Measurements from ENCODE around the gene TMEM174.
"Not testable (repeated sequence)": the region's sequence is repeated elsewhere in the genome, so short reads cannot be mapped to it uniquely, and the experiment has no call there.

TMEM174 gene

DNA sequence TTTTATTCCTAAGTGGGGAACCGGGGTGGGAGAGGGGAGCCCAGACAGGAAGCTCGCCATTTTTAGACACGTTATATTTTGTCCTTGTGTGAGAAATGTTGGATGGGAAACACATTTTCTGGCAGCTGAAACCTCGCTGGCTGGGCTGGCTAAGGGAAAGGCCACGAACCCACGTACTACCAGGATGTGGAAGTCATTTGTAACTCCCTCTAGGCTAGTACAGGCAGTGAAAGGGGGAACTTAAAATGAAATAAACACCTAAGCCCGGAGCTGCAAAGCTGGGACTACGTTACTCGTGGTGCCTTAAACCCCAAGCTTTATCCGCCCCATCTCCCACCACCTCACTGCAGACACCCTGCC is 42.5 kb downstream of the TMEM174 start:
- Histone ChIP-seq H3K36me3 (ENCODE audit: insufficient read depth, insufficient read length, low read length) (no peaks in the 10 kb centered on the region), H3K4me3 (ENCODE audit: insufficient read length, low read depth) (peak overlapping the region; percentile 38), H3K4me1 (ENCODE audit: insufficient read depth, insufficient read length) (peaks cover 5% of the 10 kb centered on the region), H3K9ac (ENCODE audit: insufficient read length, low read depth) (peak overlapping the region; percentile 77), H3K27me3 (ENCODE audit: insufficient read depth, insufficient read length) (peaks cover 25% of the 10 kb centered on the region), H3K9me3 (ENCODE audit: insufficient read depth, low read length) (no peaks in the 10 kb centered on the region; the same call in 1 of the 2 replicates)
- TF ChIP-seq ZNF274 (IDR thresholded peaks at IDR 0.05; ENCODE audit: low read depth, low read length) (no peak), YY1 (IDR thresholded peaks at IDR 0.05; ENCODE audit: insufficient read depth, insufficient read length) (no peak), SUZ12 (IDR thresholded peaks at IDR 0.05; ENCODE audit: extremely low read depth, insufficient read depth, insufficient read length) (no peak)
- DNase-seq (ENCODE audit: low read depth, low spot score) = no peak

DNA sequence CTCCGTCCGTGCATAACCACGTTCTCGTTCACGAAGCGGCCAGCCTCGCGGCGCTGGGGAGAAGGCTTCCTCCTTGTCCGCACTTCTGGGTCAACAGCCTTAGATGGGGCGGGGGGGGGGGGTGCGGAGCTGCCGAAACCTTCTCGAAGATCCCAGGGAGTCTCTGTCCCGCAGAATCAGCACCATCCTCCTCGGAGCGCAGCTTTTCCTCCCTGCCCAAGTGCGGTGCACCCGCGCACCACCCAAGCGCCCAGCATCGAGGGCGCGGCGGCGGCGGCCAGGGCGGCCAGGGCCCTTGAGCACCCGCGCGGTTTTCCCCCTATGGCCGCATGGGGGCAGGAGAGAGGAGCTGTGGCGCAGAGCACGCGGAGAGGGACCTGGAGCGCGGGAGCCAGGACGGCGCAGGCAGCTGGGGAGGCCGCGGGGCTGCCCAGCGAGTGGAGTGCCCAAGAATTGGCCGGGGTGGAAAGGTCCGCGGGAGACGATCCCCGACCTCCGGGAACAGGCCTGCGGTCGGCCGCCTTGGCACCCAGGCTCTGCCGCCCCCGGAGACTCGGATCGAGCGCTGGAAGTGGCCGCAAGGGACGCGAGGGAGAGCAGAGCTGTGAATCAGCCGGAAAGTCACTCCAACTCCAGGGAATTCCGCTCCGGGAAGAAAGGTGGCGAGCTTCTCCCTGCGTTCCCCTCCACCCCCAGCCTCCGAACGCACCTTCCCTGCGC is 43.1 kb downstream of the TMEM174 start:
- no peaks in the 10 kb centered on the region; the same call in 1 of the 2 replicates for H3K9me3 ChIP-seq (ENCODE audit: insufficient read depth, low read length)
- H3K9ac ChIP-seq (ENCODE audit: insufficient read length, low read depth) = peak overlapping the region; percentile 77
- H3K27me3 ChIP-seq (ENCODE audit: insufficient read depth, insufficient read length) = peaks cover 25% of the 10 kb centered on the region
- H3K4me3 ChIP-seq (ENCODE audit: insufficient read length, low read depth) = peak overlapping the region; percentile 38
- peaks cover 5% of the 10 kb centered on the region for H3K4me1 ChIP-seq (ENCODE audit: insufficient read depth, insufficient read length)
- TF ChIP-seq SUZ12 (IDR thresholded peaks at IDR 0.05; ENCODE audit: extremely low read depth, insufficient read depth, insufficient read length) (no peak), YY1 (IDR thresholded peaks at IDR 0.05; ENCODE audit: insufficient read depth, insufficient read length) (no peak), ZNF274 (IDR thresholded peaks at IDR 0.05; ENCODE audit: low read depth, low read length) (no peak)
- no peaks in the 10 kb centered on the region for H3K36me3 ChIP-seq (ENCODE audit: insufficient read depth, insufficient read length, low read length)
- peak; percentile 72 for DNase-seq (ENCODE audit: low read depth, low spot score)

DNA sequence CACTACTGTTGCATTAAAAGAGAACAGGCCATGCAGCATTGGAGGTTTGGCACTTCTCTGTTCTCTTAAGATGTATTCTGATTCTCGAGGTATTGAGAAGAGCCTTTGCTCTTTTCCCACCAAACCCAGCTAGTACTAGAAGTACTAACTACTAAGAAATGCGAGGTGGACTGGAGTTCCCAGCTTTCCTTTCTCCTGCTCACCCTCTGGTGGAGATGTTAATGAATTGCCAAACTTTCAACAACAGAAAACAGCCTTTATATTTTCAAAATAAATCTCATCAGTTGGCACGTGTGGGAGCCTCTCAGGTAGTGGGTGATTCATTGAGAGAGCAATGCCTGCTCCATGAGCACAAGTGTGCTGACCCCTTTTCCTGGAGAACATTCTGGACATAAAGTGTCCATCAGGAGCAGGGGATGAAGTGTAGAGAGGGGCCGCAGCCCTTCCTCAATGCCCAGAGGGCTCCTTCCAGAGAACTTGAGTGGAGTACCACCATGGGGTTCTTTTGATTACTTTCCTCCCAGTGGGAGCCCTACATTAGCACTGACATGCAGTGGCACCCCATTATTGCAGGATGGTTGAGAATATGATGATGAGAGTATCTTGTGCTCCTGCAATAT is 45.7 kb downstream of the TMEM174 start:
- Histone ChIP-seq H3K27me3 (ENCODE audit: insufficient read depth, insufficient read length) (peaks cover 25% of the 10 kb centered on the region), H3K4me1 (ENCODE audit: insufficient read depth, insufficient read length) (peaks cover 4% of the 10 kb centered on the region), H3K36me3 (ENCODE audit: insufficient read depth, insufficient read length, low read length) (no peaks in the 10 kb centered on the region), H3K9ac (ENCODE audit: insufficient read length, low read depth) (no peak overlapping the region), H3K4me3 (ENCODE audit: insufficient read length, low read depth) (no peak overlapping the region), H3K9me3 (ENCODE audit: insufficient read depth, low read length) (no peaks in the 10 kb centered on the region; the same call in 1 of the 2 replicates)
- DNase-seq (ENCODE audit: low read depth, low spot score) = no peak
- no peak for TF ChIP-seq YY1 (IDR thresholded peaks at IDR 0.05; ENCODE audit: insufficient read depth, insufficient read length)
- TF ChIP-seq ZNF274 (IDR thresholded peaks at IDR 0.05; ENCODE audit: low read depth, low read length) = no peak
- no peak for TF ChIP-seq SUZ12 (IDR thresholded peaks at IDR 0.05; ENCODE audit: extremely low read depth, insufficient read depth, insufficient read length)

DNA sequence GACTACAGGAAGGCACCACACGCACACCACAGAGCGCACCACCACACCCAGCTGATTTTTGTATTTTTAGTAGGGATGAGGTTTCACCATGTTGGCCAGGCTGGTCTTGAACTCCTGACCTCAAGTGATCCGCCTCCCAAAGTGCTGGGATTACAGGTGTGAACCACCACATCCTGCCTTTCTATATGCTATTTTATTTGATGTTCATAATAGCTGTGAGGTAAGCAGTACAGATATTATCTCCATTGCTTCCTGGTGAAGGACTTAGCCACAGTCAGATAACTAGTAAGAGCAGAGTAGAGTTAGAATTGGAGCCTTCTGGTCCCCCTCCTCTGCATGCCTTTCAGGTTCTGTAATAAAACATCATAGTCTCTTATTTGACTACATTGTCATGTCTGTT is 46.3 kb downstream of the TMEM174 start:
- not testable (repeated sequence) for DNase-seq (ENCODE audit: low read depth, low spot score); H3K36me3 ChIP-seq (ENCODE audit: insufficient read depth, insufficient read length, low read length); H3K4me3 ChIP-seq (ENCODE audit: insufficient read length, low read depth); H3K9ac ChIP-seq (ENCODE audit: insufficient read length, low read depth); H3K4me1 ChIP-seq (ENCODE audit: insufficient read depth, insufficient read length); H3K9me3 ChIP-seq (ENCODE audit: insufficient read depth, low read length)
- peaks cover 25% of the 10 kb centered on the region for H3K27me3 ChIP-seq (ENCODE audit: insufficient read depth, insufficient read length)

DNA sequence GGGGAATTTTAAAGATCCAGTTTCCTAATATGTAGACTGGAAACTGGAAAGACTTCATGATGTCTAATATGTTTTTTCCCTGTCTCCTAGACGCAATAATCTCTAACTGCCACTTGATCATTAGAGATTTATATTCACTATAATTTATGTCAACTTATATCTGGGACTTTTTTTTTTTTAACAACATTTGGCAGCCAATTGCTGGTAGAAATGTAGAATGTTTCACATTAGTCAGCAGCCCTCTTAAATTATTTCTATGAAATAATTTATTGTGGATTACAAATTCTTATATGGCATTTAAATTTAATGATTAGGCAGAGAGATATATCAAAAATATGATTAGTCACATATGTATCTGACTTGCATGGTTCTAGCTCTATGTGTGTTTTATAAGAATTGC is 48.2 kb downstream of the TMEM174 start:
- DNase-seq (ENCODE audit: low read depth, low spot score) = no peak
- Histone ChIP-seq H3K36me3 (ENCODE audit: insufficient read depth, insufficient read length, low read length) (no peaks in the 10 kb centered on the region), H3K4me3 (ENCODE audit: insufficient read length, low read depth) (no peak overlapping the region), H3K9ac (ENCODE audit: insufficient read length, low read depth) (no peak overlapping the region), H3K9me3 (ENCODE audit: insufficient read depth, low read length) (no peaks in the 10 kb centered on the region; the same call in 1 of the 2 replicates), H3K4me1 (ENCODE audit: insufficient read depth, insufficient read length) (no peaks in the 10 kb centered on the region), H3K27me3 (ENCODE audit: insufficient read depth, insufficient read length) (peaks cover 13% of the 10 kb centered on the region)
- TF ChIP-seq ZNF274 (IDR thresholded peaks at IDR 0.05; ENCODE audit: low read depth, low read length) = no peak
- no peak for TF ChIP-seq YY1 (IDR thresholded peaks at IDR 0.05; ENCODE audit: insufficient read depth, insufficient read length)
- no peak for TF ChIP-seq SUZ12 (IDR thresholded peaks at IDR 0.05; ENCODE audit: extremely low read depth, insufficient read depth, insufficient read length)

DNA sequence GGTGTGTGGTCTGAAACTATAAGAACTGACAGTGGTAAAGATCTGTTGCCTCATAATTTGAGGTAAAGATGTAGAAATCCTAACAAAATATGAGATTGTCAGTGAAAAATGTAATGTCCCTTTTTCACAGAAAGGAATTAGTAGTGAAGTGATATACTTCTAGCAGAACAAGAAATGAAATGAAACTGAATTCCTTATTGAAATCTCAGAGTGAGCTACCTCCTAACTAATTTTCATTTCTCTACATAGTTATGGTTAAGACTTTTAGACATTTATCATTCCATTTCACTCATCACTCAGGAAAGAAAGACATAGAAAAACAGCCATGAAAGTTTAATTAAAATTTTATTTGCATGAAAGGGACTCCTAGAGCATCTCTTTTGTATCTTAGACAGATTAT is 48.7 kb downstream of the TMEM174 start:
- Histone ChIP-seq H3K9ac (ENCODE audit: insufficient read length, low read depth) (no peak overlapping the region), H3K9me3 (ENCODE audit: insufficient read depth, low read length) (no peaks in the 10 kb centered on the region; the same call in 1 of the 2 replicates), H3K27me3 (ENCODE audit: insufficient read depth, insufficient read length) (peaks cover 12% of the 10 kb centered on the region), H3K36me3 (ENCODE audit: insufficient read depth, insufficient read length, low read length) (no peaks in the 10 kb centered on the region), H3K4me1 (ENCODE audit: insufficient read depth, insufficient read length) (no peaks in the 10 kb centered on the region), H3K4me3 (ENCODE audit: insufficient read length, low read depth) (no peak overlapping the region)
- no peak for DNase-seq (ENCODE audit: low read depth, low spot score)
- no peak for TF ChIP-seq YY1 (IDR thresholded peaks at IDR 0.05; ENCODE audit: insufficient read depth, insufficient read length)
- TF ChIP-seq SUZ12 (IDR thresholded peaks at IDR 0.05; ENCODE audit: extremely low read depth, insufficient read depth, insufficient read length) = no peak
- TF ChIP-seq ZNF274 (IDR thresholded peaks at IDR 0.05; ENCODE audit: low read depth, low read length) = no peak

DNA sequence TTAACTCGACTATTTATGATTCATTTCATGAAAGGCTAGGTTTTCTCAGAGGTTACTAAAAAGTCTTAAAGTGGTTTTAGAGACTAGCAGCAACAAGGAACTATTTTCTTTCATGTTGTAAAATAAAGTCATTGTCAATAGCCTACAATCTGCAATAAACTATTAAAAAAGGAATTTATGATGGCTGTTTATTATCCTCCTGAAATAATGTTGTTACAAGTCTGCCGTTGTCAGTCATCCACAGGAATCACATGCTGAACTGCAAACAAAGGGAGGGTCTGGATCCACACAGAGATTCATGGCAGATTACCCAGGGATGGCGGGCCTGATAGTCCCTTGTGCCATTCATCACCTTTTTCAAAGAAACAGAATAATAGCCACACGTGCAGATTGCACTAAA is 49.2 kb downstream of the TMEM174 start:
- Histone ChIP-seq H3K9ac (ENCODE audit: insufficient read length, low read depth) (no peak overlapping the region), H3K4me3 (ENCODE audit: insufficient read length, low read depth) (no peak overlapping the region), H3K4me1 (ENCODE audit: insufficient read depth, insufficient read length) (no peaks in the 10 kb centered on the region), H3K36me3 (ENCODE audit: insufficient read depth, insufficient read length, low read length) (no peaks in the 10 kb centered on the region), H3K27me3 (ENCODE audit: insufficient read depth, insufficient read length) (peaks cover 7% of the 10 kb centered on the region), H3K9me3 (ENCODE audit: insufficient read depth, low read length) (no peaks in the 10 kb centered on the region)
- no peak for TF ChIP-seq YY1 (IDR thresholded peaks at IDR 0.05; ENCODE audit: insufficient read depth, insufficient read length)
- TF ChIP-seq ZNF274 (IDR thresholded peaks at IDR 0.05; ENCODE audit: low read depth, low read length) = no peak
- no peak for TF ChIP-seq SUZ12 (IDR thresholded peaks at IDR 0.05; ENCODE audit: extremely low read depth, insufficient read depth, insufficient read length)
- DNase-seq (ENCODE audit: low read depth, low spot score) = no peak
